Effector memory CD4-positive, alpha-beta T cell (primary cell): ENCODE data around the gene AP1M1.

Source experiments
- DNase-seq, 3 donors: peaks; one replicate each; pipeline ENCODE4 v3.0.0-alpha.2; 2020
- H3K27ac ChIP-seq: 2 replicates; pipeline ENCODE4 v1.7.0; 2013; ENCODE audit warnings: mild to moderate bottlenecking, low read length, moderate library complexity; ENCODE audit not compliant: insufficient read depth, poor library complexity, severe bottlenecking
- H3K27me3 ChIP-seq: replicated peaks from 2 replicates; pipeline ENCODE4 v1.7.0; 2013; ENCODE audit warnings: mild to moderate bottlenecking, low read length; ENCODE audit not compliant: insufficient read depth, control insufficient read depth, poor library complexity, severe bottlenecking
- H3K36me3 ChIP-seq: 2 replicates; pipeline ENCODE4 v1.7.0; 2013; ENCODE audit warnings: mild to moderate bottlenecking, low read length, moderate library complexity; ENCODE audit not compliant: control insufficient read depth, insufficient read depth
- H3K4me1 ChIP-seq: 2 replicates; pipeline ENCODE4 v1.7.0; 2013; ENCODE audit warnings: low read length, mild to moderate bottlenecking; ENCODE audit not compliant: control insufficient read depth, insufficient read depth, poor library complexity, severe bottlenecking
- H3K4me3 ChIP-seq: 2 replicates; pipeline ENCODE4 v1.7.0; 2013; ENCODE audit warnings: low read length, low read depth, mild to moderate bottlenecking; ENCODE audit not compliant: insufficient read depth, poor library complexity, severe bottlenecking
- H3K9me3 ChIP-seq: 2 replicates; pipeline ENCODE4 v1.7.0; 2013; ENCODE audit warnings: mild to moderate bottlenecking, low read length, moderate library complexity; ENCODE audit not compliant: control insufficient read depth

The AP1M1 gene

DNA sequence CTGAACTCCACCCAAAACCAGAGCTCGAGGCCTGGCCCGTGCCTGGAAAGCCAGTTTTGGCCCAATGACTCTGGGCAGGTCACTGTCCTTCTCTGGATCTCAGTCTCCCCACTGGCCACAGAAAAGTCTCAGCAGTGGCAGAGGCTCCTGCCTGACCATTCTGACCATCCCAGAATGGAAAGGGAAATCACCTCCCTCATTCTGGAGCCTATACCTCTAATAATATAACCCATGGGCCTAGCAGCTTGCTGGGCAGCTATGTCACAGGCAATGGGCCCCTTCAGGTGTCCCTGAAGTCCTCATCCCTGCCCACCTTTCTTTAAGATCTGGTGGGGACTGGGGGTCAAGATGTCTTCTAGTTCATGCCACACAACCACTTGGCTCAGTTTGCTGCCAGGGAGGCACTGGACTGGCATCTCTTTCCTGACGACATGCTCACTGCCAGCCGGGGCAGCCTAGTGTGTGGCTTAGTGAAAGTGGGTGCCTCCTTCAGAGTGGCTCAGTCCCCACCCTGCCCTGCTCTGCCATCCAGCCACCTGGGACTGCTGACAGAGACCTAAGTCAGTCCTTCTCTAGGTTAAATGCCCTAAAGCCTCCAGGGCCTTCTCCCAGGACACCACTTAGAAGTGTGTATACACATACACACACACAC is 62.6 kb downstream of the AP1M1 start:
- Histone ChIP-seq H3K4me1 (peaks cover 45% of the 10 kb centered on the region), H3K27me3 (no peaks in the 10 kb centered on the region), H3K27ac (no peak overlapping the region), H3K4me3 (no peak overlapping the region), H3K36me3 (no peaks in the 10 kb centered on the region), H3K9me3 (no peaks in the 10 kb centered on the region)
- DNase-seq = no peak

DNA sequence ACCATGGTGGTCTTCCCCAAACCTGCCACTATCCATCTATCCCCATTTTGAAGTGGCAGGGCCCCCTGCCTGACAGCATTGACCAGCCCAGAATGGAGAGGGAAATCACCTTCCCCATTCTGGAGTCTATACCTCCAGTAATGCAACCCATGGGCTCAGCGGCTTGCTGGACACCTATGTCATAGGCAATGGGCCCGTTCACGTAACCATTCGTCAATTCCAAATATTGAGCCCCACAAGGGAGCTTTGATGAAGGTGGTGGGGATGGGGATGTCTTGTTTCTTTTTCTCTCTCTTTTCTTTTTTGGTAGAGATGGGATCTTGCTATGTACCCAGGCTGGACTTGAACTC is 63.1 kb downstream of the AP1M1 start:
- Histone ChIP-seq H3K27ac (no peak overlapping the region), H3K4me1 (peaks cover 49% of the 10 kb centered on the region)

DNA sequence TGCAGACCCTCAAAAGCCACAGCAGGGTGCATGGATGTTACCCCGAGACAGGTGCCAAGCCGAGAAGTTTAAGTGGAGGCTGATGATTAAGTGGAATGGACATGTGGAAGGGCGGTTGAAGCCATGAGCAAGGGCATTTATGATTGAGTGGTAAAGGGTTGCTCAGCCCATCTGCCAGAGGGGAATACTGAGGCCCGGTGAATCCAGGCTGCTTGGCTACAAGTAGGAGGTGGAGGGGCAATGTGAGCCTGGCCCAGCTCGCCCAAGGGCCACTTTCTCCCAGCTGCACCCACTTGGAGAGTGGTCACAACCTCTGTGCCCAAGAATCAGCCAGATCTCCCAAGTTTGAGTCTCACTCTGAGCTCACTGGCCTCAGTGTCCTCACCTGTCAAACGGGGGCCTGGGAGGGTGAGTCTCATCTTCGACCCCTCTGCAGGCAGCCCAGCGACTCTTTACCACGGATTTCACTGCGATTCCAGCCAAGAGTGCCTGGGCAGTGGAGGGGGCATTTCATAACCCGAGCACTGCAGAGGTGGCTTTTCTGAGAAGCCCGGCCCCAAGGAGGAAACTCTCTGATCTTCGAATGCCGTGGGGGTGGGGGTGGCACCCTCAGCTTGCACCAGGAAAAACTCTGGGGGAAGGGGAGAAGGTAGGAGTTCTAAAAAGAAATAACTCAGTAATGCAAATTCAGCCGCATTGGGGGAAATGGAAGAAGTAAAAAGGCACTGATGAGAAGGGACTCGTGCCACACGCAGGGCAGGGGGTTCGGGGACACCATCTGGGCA is 64.1 kb downstream of the AP1M1 start:
- Histone ChIP-seq H3K27ac (peak overlapping the region; percentile 45), H3K9me3 (no peaks in the 10 kb centered on the region), H3K4me3 (peak overlapping the region; percentile 39), H3K27me3 (no peaks in the 10 kb centered on the region), H3K36me3 (no peaks in the 10 kb centered on the region), H3K4me1 (peaks cover 56% of the 10 kb centered on the region)
- DNase-seq = no peak

More for the DNA sequence above, 63.1 kb downstream of the AP1M1 start:
- no peak for DNase-seq
- Histone ChIP-seq H3K9me3 (no peaks in the 10 kb centered on the region), H3K27me3 (no peaks in the 10 kb centered on the region), H3K4me3 (no peak overlapping the region), H3K36me3 (no peaks in the 10 kb centered on the region)

DNA sequence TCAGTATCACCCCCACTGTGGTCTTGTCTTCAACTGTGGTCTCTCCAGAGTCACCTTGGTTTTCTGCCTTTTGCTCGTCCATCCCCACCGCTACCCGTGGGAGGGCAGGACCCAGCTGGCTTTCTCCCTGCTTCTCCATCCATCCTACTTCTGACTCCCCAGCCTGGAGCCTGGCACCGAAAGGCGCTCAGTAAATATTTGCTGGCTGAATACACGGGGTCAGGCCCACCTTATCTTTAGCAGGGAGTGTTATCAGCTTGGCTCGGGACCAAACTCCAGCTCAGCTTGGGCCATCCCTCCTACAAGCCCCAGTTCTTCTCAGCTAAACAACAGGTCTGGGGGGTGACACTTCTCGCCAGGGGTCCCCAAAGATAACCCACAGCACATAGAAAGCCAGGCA is 64.9 kb downstream of the AP1M1 start:
- Histone ChIP-seq H3K9me3 (no peaks in the 10 kb centered on the region), H3K27ac (peak overlapping the region; percentile 14), H3K36me3 (no peaks in the 10 kb centered on the region), H3K27me3 (no peaks in the 10 kb centered on the region), H3K4me3 (peak overlapping the region; percentile 39), H3K4me1 (peaks cover 65% of the 10 kb centered on the region)
- no peak for DNase-seq

DNA sequence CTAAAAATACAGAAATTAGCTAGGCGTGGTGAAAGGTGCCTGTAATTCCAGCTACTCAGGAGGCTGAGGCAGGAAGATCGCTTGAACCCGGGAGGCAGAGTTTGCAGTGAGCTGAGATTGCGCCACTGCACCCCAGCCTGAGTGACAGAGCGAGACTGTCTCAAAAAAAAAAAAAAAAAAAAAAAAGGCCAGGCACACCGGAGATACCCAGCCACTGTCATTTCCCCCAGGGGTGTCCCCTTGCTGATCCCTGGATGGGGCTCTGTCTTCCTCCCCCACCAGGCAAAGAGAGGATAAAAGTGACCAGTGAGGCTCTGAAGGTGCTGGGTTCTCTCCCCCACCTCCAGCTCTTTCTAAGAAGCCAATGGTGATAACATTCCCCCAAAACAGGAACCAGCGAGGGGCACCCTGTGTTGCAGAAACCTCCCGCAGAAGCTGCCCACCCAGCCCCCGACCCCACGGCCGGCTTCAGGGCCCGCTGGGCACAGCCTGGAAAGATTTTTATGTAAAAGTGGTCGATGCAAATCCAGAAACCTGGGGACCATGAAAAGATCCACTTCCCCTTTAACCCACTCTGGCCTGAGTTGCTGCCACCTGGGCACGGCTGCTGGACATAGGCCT is 65.5 kb downstream of the AP1M1 start:
- no peaks in the 10 kb centered on the region for H3K27me3 ChIP-seq
- H3K4me1 ChIP-seq = peaks cover 67% of the 10 kb centered on the region
- no peak for DNase-seq
- H3K4me3 ChIP-seq = no peak overlapping the region
- H3K36me3 ChIP-seq = no peaks in the 10 kb centered on the region
- no peaks in the 10 kb centered on the region for H3K9me3 ChIP-seq
- peak overlapping the region; percentile 14 for H3K27ac ChIP-seq

DNA sequence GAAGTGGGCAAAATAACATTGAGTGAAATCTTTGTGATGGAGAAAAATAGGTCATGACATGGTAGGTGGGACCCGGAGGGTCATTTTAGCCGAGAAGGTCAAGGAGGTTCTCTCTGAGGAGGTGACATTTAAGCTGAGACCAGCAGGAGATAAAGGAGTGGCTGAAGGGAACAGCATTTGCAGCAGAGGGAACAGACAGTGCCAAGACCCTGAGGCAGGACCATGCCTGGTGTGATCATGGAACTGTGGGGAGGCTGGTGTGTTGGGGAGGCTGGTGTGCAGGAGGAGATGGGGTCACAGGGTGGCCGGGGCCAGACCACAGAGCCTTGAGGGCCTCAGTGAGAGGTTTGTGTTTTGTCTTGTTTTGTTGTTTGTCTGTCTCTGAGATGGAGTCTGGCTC is 67.5 kb downstream of the AP1M1 start:
- Histone ChIP-seq H3K27ac (no peak overlapping the region), H3K4me3 (no peak overlapping the region), H3K36me3 (no peaks in the 10 kb centered on the region), H3K4me1 (peaks cover 65% of the 10 kb centered on the region), H3K9me3 (no peaks in the 10 kb centered on the region), H3K27me3 (no peaks in the 10 kb centered on the region)
- DNase-seq = no peak

DNA sequence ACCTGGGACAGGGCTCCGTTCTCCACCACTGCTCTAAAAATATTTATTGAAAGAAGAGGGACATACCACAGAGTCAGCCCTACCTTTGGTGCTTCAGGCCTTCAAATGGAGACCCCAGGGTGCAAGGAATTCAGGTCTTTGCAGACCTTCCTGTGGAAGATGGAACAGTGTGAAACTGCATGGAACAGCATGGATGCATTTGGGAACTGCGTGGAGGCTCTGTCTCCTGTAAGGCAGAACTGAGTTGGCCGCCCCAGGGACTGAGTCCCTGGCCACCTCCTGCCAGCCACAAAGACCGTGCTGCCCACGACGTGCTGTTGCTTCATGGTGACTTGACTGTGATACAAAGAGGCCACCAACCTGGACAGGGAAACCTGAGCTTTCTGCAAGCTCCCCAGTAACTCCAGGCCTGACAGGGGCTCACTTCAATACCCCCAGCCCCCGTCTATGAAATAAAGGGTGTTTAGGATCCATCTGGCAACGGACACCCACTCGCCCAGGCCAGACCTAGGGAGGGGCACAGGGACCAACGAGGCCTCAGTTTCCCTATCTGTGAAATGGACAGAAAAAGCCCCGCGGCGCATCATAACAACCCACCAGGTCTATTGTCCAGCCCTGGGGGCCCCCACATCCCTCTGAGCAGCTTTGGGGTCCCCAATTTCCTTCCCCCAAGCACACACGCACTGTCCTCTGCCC is 68.3 kb downstream of the AP1M1 start:
- Histone ChIP-seq H3K27ac (peak overlapping the region; percentile 49), H3K9me3 (no peaks in the 10 kb centered on the region), H3K27me3 (no peaks in the 10 kb centered on the region), H3K36me3 (no peaks in the 10 kb centered on the region), H3K4me1 (peaks cover 57% of the 10 kb centered on the region), H3K4me3 (peak overlapping the region; percentile 6)
- DNase-seq = no peak

DNA sequence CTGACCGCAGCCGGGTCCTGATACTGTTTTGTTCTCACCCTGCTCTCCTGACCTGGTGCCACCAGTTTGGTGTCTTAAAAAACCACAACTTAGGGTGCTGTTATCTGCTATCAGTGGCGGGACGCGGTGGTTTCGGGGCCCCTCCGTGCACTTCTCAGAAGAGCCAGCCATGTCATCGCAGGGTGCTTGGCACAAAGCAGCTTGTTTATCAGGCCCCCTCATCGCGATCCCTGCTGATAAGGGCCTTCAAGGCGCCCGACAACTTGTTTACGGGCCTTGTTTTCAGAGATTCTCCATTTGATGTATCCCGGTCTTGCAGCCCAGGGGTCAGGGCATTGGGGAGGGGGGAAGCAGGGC is 68.9 kb downstream of the AP1M1 start:
- Histone ChIP-seq H3K36me3 (no peaks in the 10 kb centered on the region), H3K27ac (peak overlapping the region; percentile 49), H3K4me3 (peak overlapping the region; percentile 6), H3K27me3 (no peaks in the 10 kb centered on the region), H3K4me1 (peaks cover 52% of the 10 kb centered on the region), H3K9me3 (no peaks in the 10 kb centered on the region)
- DNase-seq = peak; percentile 43 to 65 (median 59)

DNA sequence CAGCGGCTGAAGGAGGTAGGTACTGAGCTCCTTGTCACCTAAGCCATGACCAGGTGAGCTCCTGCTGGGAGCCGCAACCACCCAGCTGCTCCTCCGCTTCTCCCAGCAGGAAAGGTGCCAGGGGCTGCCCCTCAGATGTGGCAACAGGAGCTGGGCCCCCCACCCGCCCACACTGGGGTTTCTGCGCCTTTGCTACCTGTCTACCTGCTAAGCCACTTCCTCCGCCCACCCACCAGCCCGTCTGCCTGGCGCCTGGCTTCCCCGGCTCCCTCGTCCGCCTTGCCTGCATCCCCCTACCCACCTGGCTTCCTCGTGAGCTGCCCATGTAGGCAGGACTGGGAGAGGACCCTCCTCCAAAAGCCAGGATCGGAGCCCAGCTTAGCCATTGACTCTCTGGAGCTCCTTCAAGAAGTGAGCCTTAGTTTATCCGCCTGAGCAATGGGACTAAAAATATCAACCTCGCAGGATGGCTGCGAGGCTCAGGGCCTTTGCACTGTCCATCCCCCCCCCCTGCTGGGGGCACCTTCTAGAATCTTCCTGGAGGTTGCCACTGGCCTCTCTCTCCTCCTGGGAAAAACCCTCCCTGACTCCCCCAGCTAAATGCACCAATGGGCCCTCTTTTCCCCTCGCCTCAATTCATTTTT is 71.1 kb downstream of the AP1M1 start:
- Histone ChIP-seq H3K27ac (no peak overlapping the region), H3K9me3 (no peaks in the 10 kb centered on the region), H3K4me1 (peaks cover 32% of the 10 kb centered on the region), H3K4me3 (no peak overlapping the region), H3K27me3 (no peaks in the 10 kb centered on the region), H3K36me3 (no peaks in the 10 kb centered on the region)
- DNase-seq = no peak
